Mucosa of stomach (tissue), 1 donor: ENCODE data around the gene SCAMP3.
"Not testable (repeated sequence)": the region's sequence is repeated elsewhere in the genome, so short reads cannot be mapped to it uniquely, and the experiment has no call there.

Source experiments
- H3K27me3 ChIP-seq: one replicate; pipeline ENCODE4 v1.7.0; 2013; ENCODE audit warnings: mild to moderate bottlenecking, low read length; ENCODE audit not compliant: control insufficient read depth, insufficient read depth
- H3K36me3 ChIP-seq: one replicate; pipeline ENCODE4 v1.7.0; 2013; ENCODE audit warnings: low read length; ENCODE audit not compliant: control insufficient read depth, insufficient read depth
- H3K4me1 ChIP-seq: one replicate; pipeline ENCODE4 v1.7.0; 2013; ENCODE audit warnings: mild to moderate bottlenecking, low read length; ENCODE audit not compliant: control insufficient read depth, insufficient read depth
- H3K4me3 ChIP-seq: one replicate; pipeline ENCODE4 v1.7.0; 2013; ENCODE audit warnings: low read length
- H3K9ac ChIP-seq: one replicate; pipeline ENCODE4 v1.7.0; 2013; ENCODE audit warnings: mild to moderate bottlenecking, low read length, moderate library complexity
- H3K9me3 ChIP-seq: one replicate; pipeline ENCODE4 v1.7.0; 2013; ENCODE audit warnings: mild to moderate bottlenecking, low read length, moderate library complexity; ENCODE audit not compliant: control insufficient read depth
- donor health status: Pancreatic carcinoma.

Gene SCAMP3

GRCh38 chr1:155296661-155297060 is 34.5 kb upstream of the SCAMP3 start:
- Histone ChIP-seq H3K9ac (no peak overlapping the region), H3K27me3 (peaks cover 36% of the 10 kb centered on the region), H3K4me3 (no peak overlapping the region), H3K36me3 (no peaks in the 10 kb centered on the region), H3K4me1 (no peaks in the 10 kb centered on the region), H3K9me3 (no peaks in the 10 kb centered on the region)

DNA sequence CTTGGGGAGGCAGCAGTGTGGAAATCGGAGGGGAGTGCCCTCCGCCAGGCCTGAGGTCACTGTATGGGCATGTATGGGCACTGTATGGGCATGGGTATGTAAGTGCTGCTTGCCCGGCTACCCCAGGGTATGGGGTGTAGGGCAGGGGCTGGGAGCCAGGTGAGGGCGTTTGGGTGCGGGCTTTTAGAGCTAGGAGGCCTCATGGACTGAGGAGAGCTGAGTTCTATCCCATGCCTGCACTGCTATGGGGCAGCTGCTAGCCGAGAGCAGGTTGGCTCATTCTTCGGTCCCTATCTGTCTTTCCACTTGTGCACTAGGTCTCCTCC is 33.7 kb upstream of the SCAMP3 start:
- Histone ChIP-seq H3K36me3 (no peaks in the 10 kb centered on the region), H3K9ac (no peak overlapping the region), H3K4me3 (no peak overlapping the region), H3K4me1 (no peaks in the 10 kb centered on the region), H3K27me3 (peaks cover 36% of the 10 kb centered on the region), H3K9me3 (no peaks in the 10 kb centered on the region)

DNA sequence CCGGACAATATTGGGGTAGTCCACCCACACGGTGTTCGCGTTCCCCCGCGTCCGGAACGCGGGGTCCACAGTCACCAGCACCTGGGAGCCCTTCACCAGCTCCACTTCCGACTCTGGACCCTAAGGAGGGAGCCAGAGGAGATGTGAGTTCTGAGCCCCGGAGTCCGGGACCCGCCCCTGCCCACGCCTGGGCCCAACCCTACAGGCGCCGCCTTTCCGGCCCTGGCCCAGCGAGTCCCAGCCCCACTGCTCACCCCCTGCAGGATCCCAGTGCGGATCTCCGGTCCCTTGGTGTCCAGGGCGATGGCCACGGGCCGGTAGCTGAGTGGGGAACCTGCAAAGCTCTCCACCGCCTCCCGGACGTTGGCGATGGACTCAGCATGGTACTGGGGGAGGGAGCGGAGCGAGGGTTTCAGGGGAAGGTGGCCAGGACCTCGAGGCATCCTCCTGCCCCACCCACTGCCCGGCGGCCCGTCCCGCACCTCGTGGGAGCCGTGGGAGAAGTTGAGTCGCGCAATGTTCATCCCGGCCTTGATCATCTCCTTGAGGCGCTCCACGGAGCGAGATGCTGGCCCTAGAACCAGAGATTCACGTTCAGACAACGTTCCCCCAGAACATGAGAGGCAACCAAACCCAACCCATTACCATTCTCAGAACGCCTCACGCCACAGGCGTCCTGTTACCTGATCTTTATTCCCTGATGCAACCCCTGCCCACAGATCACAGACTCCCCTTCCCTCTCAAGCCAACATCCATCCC is 33.2 kb upstream of the SCAMP3 start:
- no peaks in the 10 kb centered on the region for H3K9me3 ChIP-seq
- H3K9ac ChIP-seq: no peak overlapping the region
- no peak overlapping the region for H3K4me3 ChIP-seq

GRCh38 chr1:155294520-155295182 is 32.5 kb upstream of the SCAMP3 start:
- Histone ChIP-seq H3K9me3 (no peaks in the 10 kb centered on the region), H3K4me1 (no peaks in the 10 kb centered on the region), H3K4me3 (no peak overlapping the region), H3K9ac (no peak overlapping the region), H3K36me3 (no peaks in the 10 kb centered on the region), H3K27me3 (peaks cover 36% of the 10 kb centered on the region)

More for the DNA sequence above, 33.2 kb upstream of the SCAMP3 start:
- H3K27me3 ChIP-seq: peaks cover 36% of the 10 kb centered on the region
- H3K36me3 ChIP-seq: no peaks in the 10 kb centered on the region
- no peaks in the 10 kb centered on the region for H3K4me1 ChIP-seq

- Histone ChIP-seq H3K36me3 (no peaks in the 10 kb centered on the region), H3K27me3 (peaks cover 36% of the 10 kb centered on the region), H3K4me1 (no peaks in the 10 kb centered on the region), H3K9ac (no peak overlapping the region), H3K9me3 (no peaks in the 10 kb centered on the region), H3K4me3 (no peak overlapping the region)
Measured at GRCh38 chr1:155293086-155293749, 31.1 kb upstream of the SCAMP3 start.

GRCh38 chr1:155291006-155291405 is 28.8 kb upstream of the SCAMP3 start:
- H3K27me3 ChIP-seq: peaks cover 22% of the 10 kb centered on the region
- not testable (repeated sequence) for H3K9ac ChIP-seq, H3K36me3 ChIP-seq, H3K9me3 ChIP-seq, H3K4me1 ChIP-seq, H3K4me3 ChIP-seq

DNA sequence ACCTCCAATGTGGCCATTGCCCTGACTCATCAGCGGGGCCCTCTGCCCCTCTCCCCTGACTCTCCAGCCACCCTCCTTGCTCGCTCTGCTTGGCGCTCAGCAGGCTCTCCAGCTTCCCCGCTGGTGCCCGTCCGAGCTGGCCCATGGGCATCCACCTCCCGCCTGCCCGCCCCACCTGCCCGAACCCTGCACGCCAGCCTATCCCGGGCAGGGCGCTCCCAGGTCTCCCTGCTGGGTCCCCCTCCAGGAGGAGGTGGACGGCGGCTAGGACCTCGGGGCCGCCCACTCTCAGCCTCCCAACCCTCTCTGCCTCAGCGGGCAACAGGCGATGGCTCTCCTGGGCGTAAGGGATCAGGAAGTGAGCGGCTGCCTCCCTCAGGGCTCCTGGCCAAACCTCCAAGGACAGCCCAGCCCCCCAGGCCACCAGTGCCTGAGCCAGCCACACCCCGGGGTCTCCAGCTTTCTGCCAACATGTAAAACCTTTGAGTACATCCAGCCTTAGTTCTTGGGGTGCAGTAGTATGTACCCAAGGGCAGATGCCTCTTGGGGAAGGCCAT is 25.9 kb upstream of the SCAMP3 start:
- no peaks in the 10 kb centered on the region for H3K36me3 ChIP-seq
- no peaks in the 10 kb centered on the region for H3K9me3 ChIP-seq
- H3K27me3 ChIP-seq: no peaks in the 10 kb centered on the region
- no peaks in the 10 kb centered on the region for H3K4me1 ChIP-seq
- no peak overlapping the region for H3K9ac ChIP-seq
- H3K4me3 ChIP-seq: no peak overlapping the region

GRCh38 chr1:155286544-155286943 is 24.4 kb upstream of the SCAMP3 start:
- H3K4me1 ChIP-seq: no peaks in the 10 kb centered on the region

DNA sequence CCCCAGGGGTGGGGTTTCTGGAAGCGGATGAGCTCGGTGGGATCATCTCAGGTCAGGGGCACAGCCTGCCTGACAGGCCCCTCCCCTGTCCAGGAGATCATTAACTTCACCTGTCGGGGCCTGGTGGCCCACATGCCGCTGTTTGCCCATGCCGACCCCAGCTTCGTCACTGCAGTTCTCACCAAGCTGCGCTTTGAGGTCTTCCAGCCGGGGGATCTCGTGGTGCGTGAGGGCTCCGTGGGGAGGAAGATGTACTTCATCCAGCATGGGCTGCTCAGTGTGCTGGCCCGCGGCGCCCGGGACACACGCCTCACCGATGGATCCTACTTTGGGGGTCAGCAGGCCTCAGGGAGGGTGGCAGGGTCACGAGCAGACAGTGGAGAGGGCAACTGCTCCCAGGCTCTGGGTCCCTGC is 23.5 kb upstream of the SCAMP3 start:
- Histone ChIP-seq H3K9ac (no peak overlapping the region), H3K27me3 (no peaks in the 10 kb centered on the region), H3K4me1 (no peaks in the 10 kb centered on the region), H3K36me3 (no peaks in the 10 kb centered on the region), H3K4me3 (no peak overlapping the region), H3K9me3 (no peaks in the 10 kb centered on the region)

More at GRCh38 chr1:155286544-155286943, 24.4 kb upstream of the SCAMP3 start:
- Histone ChIP-seq H3K27me3 (no peaks in the 10 kb centered on the region), H3K9me3 (no peaks in the 10 kb centered on the region), H3K4me3 (no peak overlapping the region), H3K36me3 (no peaks in the 10 kb centered on the region), H3K9ac (no peak overlapping the region)

DNA sequence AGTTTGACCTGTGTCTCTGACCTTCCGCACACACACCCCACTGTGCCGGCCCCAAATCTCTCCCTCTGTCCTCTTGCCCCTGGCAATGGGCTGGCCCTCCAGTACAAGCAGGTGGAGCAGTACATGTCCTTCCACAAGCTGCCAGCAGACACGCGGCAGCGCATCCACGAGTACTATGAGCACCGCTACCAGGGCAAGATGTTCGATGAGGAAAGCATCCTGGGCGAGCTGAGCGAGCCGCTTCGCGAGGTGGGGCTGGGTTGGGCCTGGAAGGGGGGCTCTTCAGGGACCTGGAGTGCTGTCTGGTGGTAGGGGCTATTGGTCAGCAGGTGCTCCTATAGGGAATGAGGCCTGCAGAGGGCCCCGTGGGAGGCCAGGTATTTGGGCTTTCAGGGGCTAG is 22.9 kb upstream of the SCAMP3 start:
- H3K36me3 ChIP-seq: no peaks in the 10 kb centered on the region
- no peak overlapping the region for H3K9ac ChIP-seq
- no peak overlapping the region for H3K4me3 ChIP-seq
- H3K4me1 ChIP-seq: no peaks in the 10 kb centered on the region
- no peaks in the 10 kb centered on the region for H3K9me3 ChIP-seq
- H3K27me3 ChIP-seq: no peaks in the 10 kb centered on the region

- Histone ChIP-seq H3K27me3 (no peaks in the 10 kb centered on the region), H3K4me3 (no peak overlapping the region), H3K36me3 (no peaks in the 10 kb centered on the region)
Measured at GRCh38 chr1:155284476-155284875, 22.3 kb upstream of the SCAMP3 start.

GRCh38 chr1:155282488-155283091 is 20.4 kb upstream of the SCAMP3 start:
- H3K9ac ChIP-seq: no peak overlapping the region
- peaks cover 3% of the 10 kb centered on the region for H3K4me1 ChIP-seq
- H3K36me3 ChIP-seq: no peaks in the 10 kb centered on the region
- no peaks in the 10 kb centered on the region for H3K27me3 ChIP-seq
- H3K4me3 ChIP-seq: no peak overlapping the region
- H3K9me3 ChIP-seq: no peaks in the 10 kb centered on the region

More at GRCh38 chr1:155284476-155284875, 22.3 kb upstream of the SCAMP3 start:
- no peaks in the 10 kb centered on the region for H3K9me3 ChIP-seq
- no peaks in the 10 kb centered on the region for H3K4me1 ChIP-seq
- no peak overlapping the region for H3K9ac ChIP-seq
